ENCODE data around the gene UXS1.
A peak's percentile ranks its signal among the peaks of the same experiment; 100 is the strongest.

The UXS1 gene

GRCh38 chr2:106073678-106074406, 120.3 kb downstream of the UXS1 start:
- no peak for DNase-seq

- DNase-seq = no peak
Measured at GRCh38 chr2:106070181-106070580, 123.9 kb downstream of the UXS1 start.

GRCh38 chr2:106068451-106068850, 125.7 kb downstream of the UXS1 start:
- DNase-seq = no peak

- peak; percentile 78 for DNase-seq
Measured at GRCh38 chr2:106065983-106066820, 127.9 kb downstream of the UXS1 start.

- peak; percentile 74 for DNase-seq
Measured at GRCh38 chr2:106065268-106065982, 128.7 kb downstream of the UXS1 start.

- no peak for DNase-seq
Measured at GRCh38 chr2:106063181-106063580, 130.9 kb downstream of the UXS1 start.

GRCh38 chr2:106062627-106063026, 131.5 kb downstream of the UXS1 start:
- peak; percentile 85 for DNase-seq

- DNase-seq = peak; percentile 54
Measured at GRCh38 chr2:106061611-106062349, 132.3 kb downstream of the UXS1 start.

GRCh38 chr2:106059416-106060065, 134.6 kb downstream of the UXS1 start:
- peak; percentile 51 for DNase-seq

GRCh38 chr2:106058469-106059137, 135.5 kb downstream of the UXS1 start:
- DNase-seq = no peak

- no peak for DNase-seq
Measured at GRCh38 chr2:106057206-106057605, 136.9 kb downstream of the UXS1 start.

GRCh38 chr2:106054880-106055655, 139.0 kb downstream of the UXS1 start:
- DNase-seq = no peak

- DNase-seq = no peak
Measured at GRCh38 chr2:106054321-106054720, 139.8 kb downstream of the UXS1 start.

GRCh38 chr2:106053581-106053980, 140.5 kb downstream of the UXS1 start:
- no peak for DNase-seq

- DNase-seq = no peak
Measured at GRCh38 chr2:106053116-106053515, 141.0 kb downstream of the UXS1 start.

- no peak for DNase-seq
Measured at GRCh38 chr2:106044859-106045258, 149.2 kb downstream of the UXS1 start.

GRCh38 chr2:106044021-106044420, 150.1 kb downstream of the UXS1 start:
- DNase-seq = no peak

All from left hindlimb (tissue), 1 donor.